WERI-Rb-1 (cell line): ENCODE measurements around the gene PTGFR.

Experiments used
- DNase-seq: peaks from one replicate; pipeline ENCODE4 v3.0.0-alpha.2; 2020
- H3K27ac ChIP-seq: fragments of 250-450 bp; sonication (Bioruptor Pico); 2 replicates; pipeline ENCODE4 v1.5.1; 2020; ENCODE audit warnings: mild to moderate bottlenecking, moderate library complexity
- H3K27me3 ChIP-seq: fragments of 250-450 bp; sonication (Bioruptor Pico); 2 replicates; pipeline ENCODE4 v1.5.1; 2021; ENCODE audit warnings: mild to moderate bottlenecking, low read depth, moderate library complexity; ENCODE audit not compliant: insufficient read depth, severe bottlenecking
- H3K36me3 ChIP-seq: fragments of 250-450 bp; sonication (Bioruptor Pico); 2 replicates; pipeline ENCODE4 v1.5.1; 2020; ENCODE audit warnings: mild to moderate bottlenecking, moderate library complexity
- H3K4me3 ChIP-seq: 2 replicates; pipeline ENCODE4 v1.5.1; 2011; ENCODE audit warnings: low read depth, mild to moderate bottlenecking, control low read depth, low read length
- H3K9me3 ChIP-seq: fragments of 250-450 bp; sonication (Bioruptor Pico); 2 replicates; pipeline ENCODE4 v1.5.1; 2021; ENCODE audit warnings: mild to moderate bottlenecking, moderate library complexity; ENCODE audit not compliant: severe bottlenecking
- CTCF ChIP-seq: IDR thresholded peaks from 2 replicates; pipeline ENCODE4 v1.5.1; 2011; ENCODE audit warnings: low read depth, mild to moderate bottlenecking, control low read depth, inconsistent platforms, low read length

PTGFR gene

GRCh38 chr1:78587211-78587610, 96.4 kb downstream of the PTGFR start:
- no peak for DNase-seq
- TF ChIP-seq CTCF, result no peak
- Histone ChIP-seq H3K27ac (no peak overlapping the region), H3K36me3 (no peaks in the 10 kb centered on the region), H3K4me3 (no peak overlapping the region), H3K27me3 (no peaks in the 10 kb centered on the region), H3K9me3 (no peaks in the 10 kb centered on the region)
